GM21529 (cell line): ENCODE measurements around the gene TBC1D22A.

Experiments used
- ATAC-seq: cut with Tn5 transposase; IDR thresholded peaks from one replicate; pipeline ENCODE4 v1.9.1; 2021; ENCODE audit not compliant: unreplicated experiment

TBC1D22A gene

DNA sequence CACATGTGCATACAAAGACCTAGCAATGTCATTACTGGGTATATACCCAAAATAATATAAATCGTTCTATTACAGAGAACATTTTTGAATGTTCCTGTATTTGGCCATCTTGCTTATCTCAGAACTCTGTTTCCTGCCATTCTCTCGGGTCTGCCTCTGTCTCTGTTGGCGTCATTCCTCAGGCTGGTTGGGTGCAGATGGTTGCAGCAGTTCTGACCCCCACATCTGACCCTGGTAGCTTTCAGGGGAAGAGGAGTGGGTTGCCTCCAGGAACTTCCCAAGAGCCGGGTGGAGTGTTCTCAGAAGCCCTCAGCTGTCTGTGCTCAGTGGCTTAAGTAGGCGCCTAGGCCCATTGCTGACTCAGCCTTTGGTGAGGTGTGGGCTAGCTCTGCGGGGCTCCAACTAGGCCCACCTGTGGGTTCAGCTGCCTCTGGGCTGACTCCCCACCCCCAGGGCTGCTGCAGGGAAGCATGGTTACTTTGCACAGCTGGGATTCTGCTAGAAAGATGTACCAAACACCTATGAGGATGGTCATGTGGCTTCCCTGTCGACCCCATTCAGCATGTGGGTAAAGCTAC lies 114.0 kb downstream of the TBC1D22A start:
- ATAC-seq, result no peak

GRCh38 chr22:46878191-46878948 lies 115.9 kb downstream of the TBC1D22A start:
- ATAC-seq, result no peak

- no peak for ATAC-seq
Observed at GRCh38 chr22:46879083-46879482, 116.6 kb downstream of the TBC1D22A start.

GRCh38 chr22:46881373-46882118 lies 119.1 kb downstream of the TBC1D22A start:
- ATAC-seq, result no peak

GRCh38 chr22:46883092-46883910 lies 120.9 kb downstream of the TBC1D22A start:
- no peak for ATAC-seq

DNA sequence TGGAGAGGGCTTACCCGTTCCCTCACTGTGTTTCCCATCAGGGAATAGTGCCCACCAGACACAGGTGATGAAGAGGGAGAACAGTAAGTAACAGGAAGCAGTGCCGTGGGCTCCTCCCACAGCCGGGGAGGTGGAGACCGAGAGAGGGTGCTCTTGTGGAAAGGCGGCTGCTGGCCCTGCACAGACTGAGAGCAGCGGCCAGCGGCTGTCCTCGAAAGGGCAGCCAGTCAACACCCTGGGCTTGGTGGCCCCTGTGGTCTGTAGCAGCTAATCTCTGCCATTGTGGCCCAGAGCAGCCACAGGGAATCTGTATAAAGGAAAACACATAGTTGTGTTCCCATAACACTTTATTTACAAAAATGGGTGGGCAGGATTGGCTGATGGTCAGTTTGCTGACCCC lies 121.9 kb downstream of the TBC1D22A start:
- no peak for ATAC-seq

DNA sequence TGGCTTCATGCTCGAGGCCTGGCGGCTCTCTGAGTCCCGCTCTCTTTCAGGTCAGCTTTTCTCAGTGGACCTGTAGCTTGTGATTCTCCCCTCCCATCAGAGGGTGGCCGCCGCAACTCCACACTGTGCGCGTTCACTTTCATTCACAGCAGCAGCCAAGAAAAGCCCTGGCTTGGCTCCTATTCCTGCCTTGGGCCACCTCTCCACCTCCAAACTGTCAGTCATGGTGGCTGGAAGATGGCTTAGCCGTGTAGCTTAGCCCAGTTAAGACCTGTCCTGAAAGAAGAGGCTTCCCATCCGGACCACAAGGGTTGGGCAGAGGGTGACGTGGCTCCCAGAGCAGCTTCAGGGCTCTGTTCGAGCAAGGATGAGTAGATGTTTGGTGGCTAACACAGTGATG lies 125.5 kb downstream of the TBC1D22A start:
- no peak for ATAC-seq

GRCh38 chr22:46890819-46891218 lies 128.4 kb downstream of the TBC1D22A start:
- ATAC-seq, result no peak

DNA sequence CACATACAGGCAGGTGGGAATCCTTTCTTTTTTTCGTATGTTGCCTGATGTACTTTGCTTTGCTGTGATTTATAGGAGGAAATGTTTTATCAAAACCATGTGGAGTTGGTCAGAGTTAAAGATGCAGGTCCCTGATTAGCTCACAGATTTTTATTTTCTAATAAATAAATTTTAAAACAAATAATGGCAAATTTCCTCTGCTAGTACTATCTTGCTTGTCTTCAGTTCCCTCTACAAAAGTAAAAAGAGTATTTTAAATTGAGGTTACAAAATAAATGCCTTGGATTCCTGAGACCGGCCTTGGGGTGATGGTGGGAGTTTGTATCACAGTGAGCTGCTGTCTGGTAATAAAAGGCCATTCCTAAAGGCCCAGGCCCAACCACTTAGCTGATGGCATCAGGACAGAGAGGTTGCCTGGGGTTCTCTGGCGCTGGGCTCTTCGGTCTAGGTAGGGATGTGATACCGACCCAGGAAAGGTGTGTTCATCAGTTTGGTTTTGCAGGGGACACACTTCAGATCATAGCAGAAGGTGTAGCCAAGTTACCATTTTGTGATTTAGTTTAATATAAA lies 129.0 kb downstream of the TBC1D22A start:
- no peak for ATAC-seq

GRCh38 chr22:46892866-46893265 lies 130.4 kb downstream of the TBC1D22A start:
- ATAC-seq, result no peak

DNA sequence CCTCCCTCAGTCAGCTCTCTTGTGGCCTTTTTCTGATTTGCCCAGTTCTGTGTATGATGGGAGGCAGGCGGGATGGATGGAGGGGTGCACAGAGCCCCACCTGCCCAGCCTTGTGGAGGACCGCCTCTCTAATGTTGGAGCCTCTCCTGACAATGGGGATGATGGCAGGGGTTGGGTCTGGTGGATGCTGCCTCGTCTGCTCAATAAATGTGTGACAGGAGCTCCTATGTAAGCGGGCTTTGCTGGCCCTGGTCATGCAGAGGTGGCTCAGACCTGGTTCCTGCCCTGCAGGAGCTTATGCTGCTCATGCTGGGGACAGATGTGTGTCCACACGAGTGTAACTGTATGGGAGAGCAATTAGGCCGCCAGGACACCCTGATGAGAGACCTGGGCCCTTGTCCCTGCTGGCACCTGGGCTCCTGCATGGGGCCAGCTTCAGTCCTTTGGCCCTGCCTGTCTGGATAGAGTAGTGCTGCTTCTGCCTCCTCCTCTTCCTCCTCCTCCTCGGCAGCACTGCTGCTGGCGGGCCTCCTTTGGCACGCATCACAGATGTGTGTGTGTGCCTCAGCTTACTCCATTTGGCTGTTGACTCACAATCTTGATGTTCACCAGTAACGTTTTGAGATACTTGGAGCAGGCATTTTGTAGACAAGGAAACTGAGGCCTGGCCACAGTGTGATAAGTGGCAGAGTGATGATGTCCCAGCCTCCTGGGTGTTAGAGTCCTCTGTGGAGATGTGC lies 131.0 kb downstream of the TBC1D22A start:
- no peak for ATAC-seq

DNA sequence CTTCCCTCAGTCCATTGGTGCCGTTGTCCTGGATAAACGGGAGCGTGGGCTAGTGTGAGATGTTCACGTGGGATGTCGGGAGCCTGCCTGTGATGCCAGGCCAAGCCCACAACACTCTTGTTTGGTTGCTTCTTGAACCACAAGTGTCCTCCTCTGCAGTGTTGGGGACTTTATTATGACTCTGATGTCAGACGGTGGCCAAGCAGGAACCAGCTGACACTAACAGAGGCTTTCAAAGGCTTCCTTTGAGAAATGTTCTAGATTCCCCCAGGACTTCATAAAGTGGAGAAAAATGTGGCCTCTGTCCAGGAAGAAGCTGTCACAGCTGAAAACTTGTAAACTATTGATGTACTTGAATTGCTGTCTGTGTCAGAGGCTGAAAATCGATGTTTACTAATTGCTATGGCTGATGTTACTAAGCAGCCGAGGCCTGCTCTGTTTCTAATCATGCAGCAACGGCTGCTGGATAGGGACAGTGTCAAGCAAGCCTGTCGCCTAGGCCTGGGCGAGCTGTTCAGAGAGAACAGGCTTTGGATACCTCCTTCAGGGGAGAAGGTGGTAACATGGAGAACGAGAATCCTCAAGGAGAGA lies 131.7 kb downstream of the TBC1D22A start:
- ATAC-seq, result no peak

- no peak for ATAC-seq
Observed at GRCh38 chr22:46894851-46895640, 132.6 kb downstream of the TBC1D22A start.

DNA sequence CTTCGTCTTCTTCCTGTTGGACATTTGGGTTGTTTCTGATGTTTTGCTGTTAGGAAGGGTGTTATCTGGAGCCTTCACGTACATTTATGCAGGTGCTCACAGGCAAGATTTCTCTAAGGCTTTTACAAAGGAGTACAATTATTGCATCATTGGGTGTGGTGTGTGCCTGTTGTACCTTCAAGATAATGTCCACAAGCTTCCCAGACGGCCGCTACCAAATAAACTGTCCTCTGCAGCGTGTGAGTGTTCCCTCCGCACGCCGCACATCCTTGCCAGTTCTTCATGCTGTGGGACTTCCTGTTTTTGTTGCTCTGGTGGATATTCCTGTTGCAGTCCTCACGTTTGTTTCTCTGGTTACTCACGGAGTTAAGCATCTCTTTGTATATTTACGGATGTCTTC lies 133.3 kb downstream of the TBC1D22A start:
- no peak for ATAC-seq

- ATAC-seq, result no peak
Observed at GRCh38 chr22:46896166-46896565, 133.7 kb downstream of the TBC1D22A start.

GRCh38 chr22:46896568-46897245 lies 134.3 kb downstream of the TBC1D22A start:
- no peak for ATAC-seq

DNA sequence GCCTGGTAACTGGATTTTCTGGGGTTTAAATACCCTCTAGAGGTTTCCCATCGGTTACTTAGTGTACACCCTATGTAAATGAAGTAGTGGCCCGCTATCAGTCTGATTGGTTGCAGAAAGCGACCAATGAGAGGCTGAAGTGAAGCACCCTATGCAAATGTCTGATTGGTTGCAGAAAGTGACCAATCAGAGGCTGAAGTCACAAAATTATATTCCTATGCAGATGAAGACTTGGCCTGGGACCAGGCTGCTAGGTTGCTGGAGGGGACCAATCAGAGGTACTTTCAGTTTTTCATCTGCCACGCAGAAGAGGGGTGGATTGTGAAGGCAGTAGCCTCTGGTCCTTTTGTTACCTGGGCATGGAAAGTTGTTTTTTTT lies 134.8 kb downstream of the TBC1D22A start:
- ATAC-seq, result no peak

GRCh38 chr22:46900549-46900948 lies 138.1 kb downstream of the TBC1D22A start:
- no peak for ATAC-seq

DNA sequence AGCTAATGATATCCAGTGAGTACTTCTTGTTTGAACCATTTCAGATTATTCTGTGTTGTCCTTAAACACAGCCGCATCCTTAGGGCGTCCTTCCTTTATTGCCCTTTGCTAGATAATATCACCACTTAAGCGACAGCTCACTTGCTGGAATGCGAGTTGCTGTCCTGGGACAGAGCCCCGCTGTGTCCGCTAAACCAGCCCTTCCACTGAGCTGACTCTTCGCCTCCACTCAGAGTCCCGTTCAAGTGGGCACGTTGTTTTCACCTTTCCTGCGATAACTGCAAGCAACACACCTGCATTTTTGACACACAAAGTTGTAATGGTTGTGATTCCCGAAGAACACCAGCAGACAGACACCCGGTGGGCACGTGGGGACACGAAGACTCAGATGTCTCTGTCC lies 140.0 kb downstream of the TBC1D22A start:
- no peak for ATAC-seq
